Kidney epithelial cell (primary cell): ENCODE measurements around the gene TCTN3. TPM values are rescaled to one million over a fixed set of nuclear protein-coding genes. Genes with fewer than 3 reads are reported as not detected.

Experiments
- DNase-seq: peaks from one replicate; pipeline ENCODE4 v3.0.0-alpha.2; 2010; ENCODE audit warnings: low read depth
- H3K27me3 ChIP-seq: 2 replicates; pipeline ENCODE4 v1.6.0; 2011; ENCODE audit warnings: low read length; ENCODE audit not compliant: control insufficient read depth, insufficient read depth
- H3K36me3 ChIP-seq: 2 replicates; pipeline ENCODE4 v1.5.1; 2011; ENCODE audit warnings: low read length; ENCODE audit not compliant: control insufficient read depth, insufficient read depth
- H3K4me3 ChIP-seq: 2 replicates; pipeline ENCODE4 v1.5.1; 2011; ENCODE audit warnings: low read depth, mild to moderate bottlenecking, control low read depth, low read length
- total RNA-seq: library from RNA; depleted of rRNA; stranded (reverse); fragments of >200 nt; gene quantifications from 2 replicates; pipeline ENCODE4 v1.2.3, GENCODE V29; 2015
- TF ChIP-seq, protein P1 (sequence below): IDR thresholded peaks from 2 replicates; pipeline ENCODE4 v1.5.1; 2011; ENCODE audit warnings: mild to moderate bottlenecking, moderate library complexity, low read length, control low read depth, inconsistent platforms; ENCODE audit not compliant: insufficient read depth, poor library complexity, severe bottlenecking

Gene TCTN3
- total RNA-seq, 1 donor from 2014 or later = 45.0 TPM

DNA sequence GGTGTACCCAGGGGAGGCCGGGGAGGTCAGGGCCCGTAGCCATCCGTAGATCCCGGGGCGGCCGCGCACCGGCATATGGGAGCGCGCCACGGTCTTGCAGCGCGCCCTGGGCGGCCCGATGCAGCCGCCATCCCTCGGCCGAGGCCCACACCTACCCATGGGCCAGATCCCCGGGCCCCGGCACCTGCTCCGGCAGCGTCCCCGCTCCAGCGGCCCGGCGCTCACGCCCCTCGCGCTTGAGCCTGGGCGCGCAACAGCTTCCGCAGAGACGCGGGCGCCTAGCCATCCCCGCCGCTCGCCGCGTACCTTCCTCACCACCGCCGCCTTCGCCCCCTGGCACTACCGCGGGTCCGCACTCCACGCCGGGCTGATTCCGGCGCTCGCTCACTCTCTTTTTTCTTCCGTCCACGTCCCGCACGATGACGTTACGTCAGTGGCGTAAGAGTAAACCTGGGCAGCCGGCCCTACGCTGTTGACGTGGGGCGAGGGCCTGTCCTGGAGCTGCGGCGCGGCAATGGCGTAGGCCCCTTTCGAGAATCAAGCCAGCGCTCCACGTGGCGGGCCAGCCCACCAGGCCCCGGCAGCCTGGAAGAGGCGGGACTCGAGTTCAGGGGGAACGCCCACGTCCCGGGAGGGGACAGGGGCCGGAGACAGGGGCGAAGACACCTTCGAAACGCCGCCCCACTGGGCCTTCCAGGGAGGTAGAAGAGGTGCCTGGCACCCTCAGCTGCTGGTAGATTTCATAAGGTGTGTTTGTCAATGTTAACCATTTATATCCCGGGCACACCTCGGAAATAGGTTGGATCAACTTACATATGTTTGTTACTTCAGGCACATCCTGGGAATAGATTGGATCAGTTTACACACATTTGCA lies 37.2 kb downstream of the TCTN3 start, which contains the start of gene ALDH18A1:
ALDH18A1 (minus strand) TSS at position 421 of the 874 bp plus-strand sequence. CDS start 3,334 bp downstream, outside the sequence.
- H3K4me3 ChIP-seq = peak within 1 kb of the TSS; percentile 67
- TF ChIP-seq, protein P1, sequence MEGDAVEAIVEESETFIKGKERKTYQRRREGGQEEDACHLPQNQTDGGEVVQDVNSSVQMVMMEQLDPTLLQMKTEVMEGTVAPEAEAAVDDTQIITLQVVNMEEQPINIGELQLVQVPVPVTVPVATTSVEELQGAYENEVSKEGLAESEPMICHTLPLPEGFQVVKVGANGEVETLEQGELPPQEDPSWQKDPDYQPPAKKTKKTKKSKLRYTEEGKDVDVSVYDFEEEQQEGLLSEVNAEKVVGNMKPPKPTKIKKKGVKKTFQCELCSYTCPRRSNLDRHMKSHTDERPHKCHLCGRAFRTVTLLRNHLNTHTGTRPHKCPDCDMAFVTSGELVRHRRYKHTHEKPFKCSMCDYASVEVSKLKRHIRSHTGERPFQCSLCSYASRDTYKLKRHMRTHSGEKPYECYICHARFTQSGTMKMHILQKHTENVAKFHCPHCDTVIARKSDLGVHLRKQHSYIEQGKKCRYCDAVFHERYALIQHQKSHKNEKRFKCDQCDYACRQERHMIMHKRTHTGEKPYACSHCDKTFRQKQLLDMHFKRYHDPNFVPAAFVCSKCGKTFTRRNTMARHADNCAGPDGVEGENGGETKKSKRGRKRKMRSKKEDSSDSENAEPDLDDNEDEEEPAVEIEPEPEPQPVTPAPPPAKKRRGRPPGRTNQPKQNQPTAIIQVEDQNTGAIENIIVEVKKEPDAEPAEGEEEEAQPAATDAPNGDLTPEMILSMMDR = no peak
- peak; percentile 44 for DNase-seq
- H3K36me3 ChIP-seq = no peaks in the 10 kb centered on the region
- no peaks in the 10 kb centered on the region for H3K27me3 ChIP-seq

DNA sequence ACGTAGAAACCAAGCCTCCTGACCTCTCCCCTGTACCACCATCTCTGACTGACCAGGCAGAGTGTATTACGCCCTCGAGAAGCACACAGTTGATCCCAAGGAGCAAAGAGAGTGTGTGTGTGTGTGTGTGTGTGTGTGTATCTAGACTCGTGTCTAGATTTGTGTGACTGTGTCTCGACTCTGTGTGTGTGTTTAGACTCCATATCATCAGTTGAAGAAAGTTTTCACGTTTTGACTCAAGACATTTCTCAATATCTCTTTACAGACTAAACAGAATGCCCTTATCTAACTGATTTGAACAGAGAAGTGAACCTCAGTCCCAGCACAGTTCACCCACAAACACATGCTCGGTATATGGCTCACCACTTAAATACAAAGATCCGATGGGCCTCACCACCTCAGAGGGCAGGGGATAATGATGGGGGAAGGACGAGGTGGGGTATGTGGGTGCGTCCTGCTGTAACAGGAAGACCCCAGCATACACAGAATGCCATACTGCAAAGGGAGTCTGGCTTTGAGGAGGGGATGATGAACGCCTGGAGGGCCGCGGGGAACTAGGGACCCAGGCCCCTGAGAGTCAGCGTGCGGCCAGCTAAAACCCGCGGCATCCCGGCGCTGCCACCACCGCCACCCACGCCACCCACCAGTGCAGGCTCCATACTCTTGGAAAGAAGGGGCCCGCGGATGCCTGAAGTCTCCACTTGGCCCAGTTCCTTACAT lies 38.0 kb downstream of the TCTN3 start:
- TF ChIP-seq, protein P1 = no peak
- no peak for DNase-seq
- no peaks in the 10 kb centered on the region for H3K27me3 ChIP-seq
- peak overlapping the region; percentile 67 for H3K4me3 ChIP-seq
- no peaks in the 10 kb centered on the region for H3K36me3 ChIP-seq

DNA sequence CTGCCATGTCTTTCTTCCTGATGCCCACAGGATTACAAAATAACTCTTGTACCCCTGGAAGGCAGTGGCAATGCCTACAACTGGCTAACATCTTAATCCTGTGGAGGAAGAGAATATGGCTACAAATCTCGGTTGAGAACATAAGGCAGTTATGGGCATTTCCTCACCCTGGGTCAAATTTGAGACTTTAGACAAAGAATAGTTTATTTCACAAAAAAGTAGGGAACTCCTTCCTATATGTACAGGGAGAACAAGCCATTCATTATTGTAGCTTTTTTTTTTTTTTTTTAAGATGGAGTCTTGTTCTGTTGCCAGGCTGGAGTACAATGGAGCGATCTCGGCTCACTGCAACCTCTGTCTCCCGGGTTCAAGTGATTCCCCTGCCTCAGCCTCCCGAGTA lies 39.8 kb downstream of the TCTN3 start:
- Histone ChIP-seq H3K36me3 (no peaks in the 10 kb centered on the region), H3K4me3 (no peak overlapping the region), H3K27me3 (no peaks in the 10 kb centered on the region)
- TF ChIP-seq, protein P1 = no peak
- DNase-seq = no peak

DNA sequence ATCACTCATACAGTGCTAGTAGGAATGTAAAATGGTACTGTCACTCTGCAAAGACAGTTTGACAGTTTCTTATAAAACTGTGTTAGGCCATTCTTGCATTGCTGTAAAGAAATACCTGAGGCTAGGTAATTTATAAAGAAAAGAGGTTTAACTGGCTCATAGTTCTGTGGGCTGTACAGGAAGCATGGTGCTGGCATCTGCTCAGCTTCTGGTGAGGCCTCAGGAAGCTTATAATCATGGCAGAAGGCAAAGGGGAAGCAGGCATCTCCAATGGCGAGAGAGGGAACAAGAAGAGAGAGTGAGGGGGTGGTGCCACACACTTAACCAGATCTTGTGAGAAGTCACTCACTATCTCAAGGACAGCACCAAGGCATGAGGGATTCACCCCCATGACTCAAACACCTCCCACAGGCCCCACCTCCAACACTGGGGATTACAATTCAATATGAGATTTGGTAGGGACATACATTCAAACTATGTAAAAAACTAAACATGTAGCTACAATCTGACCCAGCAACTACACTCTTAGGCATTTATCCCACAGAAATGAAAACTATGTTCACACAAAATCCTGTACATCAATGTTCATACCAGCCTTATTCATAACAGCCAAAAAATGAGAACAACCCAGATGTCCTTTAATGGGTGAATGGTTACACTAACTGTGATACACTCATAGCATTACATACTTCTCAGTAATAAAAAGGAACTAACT lies 42.2 kb downstream of the TCTN3 start:
- Histone ChIP-seq H3K4me3 (no peak overlapping the region), H3K27me3 (no peaks in the 10 kb centered on the region), H3K36me3 (no peaks in the 10 kb centered on the region)
- no peak for DNase-seq
- TF ChIP-seq, protein P1 = no peak

DNA sequence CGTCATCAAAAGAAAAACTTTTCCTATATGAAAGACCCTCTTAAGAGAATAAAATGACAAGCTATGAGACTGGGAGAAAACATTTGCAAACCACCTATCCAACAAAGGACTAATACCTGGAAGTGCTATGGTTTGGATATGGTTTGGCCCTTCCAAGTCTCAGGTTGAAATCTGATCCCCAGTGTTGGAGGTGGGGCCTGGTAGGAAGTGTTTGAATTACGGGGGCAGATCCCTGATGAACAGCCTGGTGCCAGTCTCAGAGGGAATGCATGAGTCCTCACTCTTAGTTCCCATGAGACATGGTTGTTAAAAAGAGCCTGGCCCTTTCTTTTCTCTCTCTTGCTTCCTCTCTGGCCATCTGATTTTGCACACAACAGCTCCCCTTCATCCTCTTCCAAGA lies 43.5 kb downstream of the TCTN3 start:
- no peak for DNase-seq
- TF ChIP-seq, protein P1 = no peak
- Histone ChIP-seq H3K4me3 (no peak overlapping the region), H3K36me3 (no peaks in the 10 kb centered on the region), H3K27me3 (no peaks in the 10 kb centered on the region)
